HUDEP-2 (cell line): ENCODE measurements around the gene GPR62.
"Not testable (repeated sequence)": the region's sequence is repeated elsewhere in the genome, so short reads cannot be mapped to it uniquely, and the experiment has no call there.

ENCODE experiments used
- DNase-seq, 76 experiments: peaks; one replicate each; lab custom pipeline; 2025; ENCODE audit not compliant: unreplicated experiment in 76 of 76; lab: John Stamatoyannopoulos, UW

The GPR62 gene, protein sequence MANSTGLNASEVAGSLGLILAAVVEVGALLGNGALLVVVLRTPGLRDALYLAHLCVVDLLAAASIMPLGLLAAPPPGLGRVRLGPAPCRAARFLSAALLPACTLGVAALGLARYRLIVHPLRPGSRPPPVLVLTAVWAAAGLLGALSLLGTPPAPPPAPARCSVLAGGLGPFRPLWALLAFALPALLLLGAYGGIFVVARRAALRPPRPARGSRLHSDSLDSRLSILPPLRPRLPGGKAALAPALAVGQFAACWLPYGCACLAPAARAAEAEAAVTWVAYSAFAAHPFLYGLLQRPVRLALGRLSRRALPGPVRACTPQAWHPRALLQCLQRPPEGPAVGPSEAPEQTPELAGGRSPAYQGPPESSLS

DNA sequence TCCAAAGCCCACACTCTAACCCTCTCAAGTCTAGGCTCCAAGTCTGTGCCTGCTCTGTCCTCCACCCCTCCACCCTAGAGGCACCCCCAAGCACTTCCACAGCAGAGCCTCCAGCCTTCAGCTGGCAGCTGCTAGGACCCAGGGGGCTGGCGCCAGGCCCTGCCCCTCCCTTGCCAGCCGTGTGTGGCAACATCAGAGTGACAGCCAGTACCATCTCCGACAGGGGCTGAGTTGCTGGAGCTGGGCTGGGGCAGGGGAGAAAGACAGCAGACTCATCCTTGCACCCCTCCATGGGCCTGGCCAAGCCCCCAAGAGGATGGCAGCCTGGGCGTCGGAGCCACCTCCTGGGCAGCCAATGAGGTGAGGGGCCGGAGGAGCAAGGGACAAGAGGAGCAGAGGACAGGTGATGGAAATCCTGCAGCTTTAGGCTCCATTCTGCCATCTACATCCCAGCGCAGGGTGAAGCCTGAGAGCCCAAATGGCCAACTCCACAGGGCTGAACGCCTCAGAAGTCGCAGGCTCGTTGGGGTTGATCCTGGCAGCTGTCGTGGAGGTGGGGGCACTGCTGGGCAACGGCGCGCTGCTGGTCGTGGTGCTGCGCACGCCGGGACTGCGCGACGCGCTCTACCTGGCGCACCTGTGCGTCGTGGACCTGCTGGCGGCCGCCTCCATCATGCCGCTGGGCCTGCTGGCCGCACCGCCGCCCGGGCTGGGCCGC, at the start of gene GPR62:
TSS of gene GPR62 (plus strand) at position 207 of the 718 bp plus-strand sequence. CDS start at position 479, 272 bp downstream.
- no peak for DNase-seq

DNA sequence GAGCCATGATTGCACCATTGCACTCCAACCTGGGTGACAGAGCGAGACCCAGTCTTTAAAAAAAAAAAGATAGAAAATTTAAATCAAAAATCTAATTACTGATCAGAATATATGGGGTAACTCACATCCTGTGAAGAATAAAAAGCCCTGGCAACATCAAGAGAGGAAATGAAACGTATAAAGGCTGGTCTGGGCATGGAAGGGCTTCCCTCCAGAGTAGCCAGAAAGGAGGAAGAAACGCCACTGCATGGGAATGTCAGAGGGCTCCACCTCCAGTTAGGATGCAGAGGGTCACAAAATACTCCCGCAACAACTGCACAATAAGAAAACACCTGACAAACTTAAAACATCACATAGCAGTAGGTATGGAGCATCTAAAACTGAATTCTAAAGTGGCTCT, 47.2 kb upstream of the GPR62 start:
- no peak for DNase-seq

DNA sequence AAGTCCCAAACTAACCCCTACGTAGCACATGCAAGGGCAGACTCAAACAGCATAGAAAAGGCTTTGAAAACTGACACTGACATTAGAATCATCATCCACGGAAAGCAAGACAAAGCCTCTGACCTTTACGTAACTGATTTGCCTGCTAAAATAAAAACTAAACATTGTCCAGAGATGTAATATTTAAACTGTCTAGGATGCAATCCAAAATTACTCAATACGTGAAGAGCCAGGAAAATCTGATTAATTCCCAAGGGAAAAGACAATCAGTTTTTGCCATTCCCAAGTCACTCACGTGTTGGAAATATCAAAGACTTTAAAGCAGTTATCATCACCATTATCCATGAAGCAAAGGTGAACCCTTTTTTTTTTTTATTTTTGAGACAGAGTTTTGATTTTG, 38.8 kb upstream of the GPR62 start:
- no peak for DNase-seq

- no peak for DNase-seq
These were observed 34.1 kb upstream of the GPR62 start for GRCh38 chr3:51921081-51921578.

GRCh38 chr3:51927061-51927977, 27.9 kb upstream of the GPR62 start:
- DNase-seq: no peak

- DNase-seq: no peak
These were observed 26.7 kb upstream of the GPR62 start for GRCh38 chr3:51928438-51928837.

DNA sequence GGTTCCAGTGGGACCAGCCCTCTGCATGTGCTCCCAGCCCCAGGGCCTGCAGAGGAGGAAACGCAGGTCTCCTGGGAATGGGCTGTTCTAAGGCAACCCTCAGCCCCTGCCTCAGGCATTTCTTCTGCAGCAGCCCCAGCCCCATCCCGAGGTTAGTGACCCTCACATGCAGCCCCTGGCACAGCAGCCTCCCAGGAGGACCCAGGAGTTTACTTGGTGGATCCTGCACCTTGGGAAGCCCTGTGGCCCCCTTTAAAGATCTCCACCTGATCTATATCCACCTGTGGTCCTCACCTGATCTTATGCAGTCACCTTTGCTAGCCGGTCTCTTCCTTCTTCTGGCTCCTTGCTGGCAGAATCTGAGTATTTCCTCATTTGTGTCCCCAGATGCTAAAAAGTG, 26.2 kb upstream of the GPR62 start:
- not testable (repeated sequence) for DNase-seq

DNA sequence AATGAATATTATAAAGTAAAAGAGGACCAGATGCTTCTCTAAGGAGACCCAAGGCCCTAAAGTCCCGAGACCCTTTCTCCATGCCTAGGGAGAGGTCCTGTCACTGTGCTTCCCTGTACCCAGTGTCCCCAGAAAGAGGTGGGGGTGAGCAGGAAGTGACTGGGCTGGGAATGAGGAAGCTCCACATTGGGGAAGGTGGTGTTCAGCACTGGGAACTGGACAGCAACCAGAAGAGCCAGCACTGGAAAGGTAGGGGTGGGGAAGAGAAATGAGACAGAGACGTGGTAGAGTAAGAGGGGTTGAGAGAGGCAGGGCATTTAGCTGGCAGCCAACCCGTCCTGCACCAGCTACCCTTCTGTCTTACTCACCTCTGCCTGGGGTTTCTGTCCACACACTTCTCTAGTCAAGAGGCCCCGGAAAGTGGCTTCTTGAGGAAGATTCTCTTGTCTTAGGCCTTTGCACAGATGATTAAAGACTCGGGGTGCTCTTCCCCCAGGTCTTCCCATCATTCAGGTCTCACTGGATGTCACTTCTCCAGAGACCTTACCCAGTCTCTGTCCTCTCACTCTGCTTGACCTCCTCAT, 25.7 kb upstream of the GPR62 start:
- no peak for DNase-seq

- no peak for DNase-seq
These were observed 24.7 kb upstream of the GPR62 start for GRCh38 chr3:51930439-51930838.

DNA sequence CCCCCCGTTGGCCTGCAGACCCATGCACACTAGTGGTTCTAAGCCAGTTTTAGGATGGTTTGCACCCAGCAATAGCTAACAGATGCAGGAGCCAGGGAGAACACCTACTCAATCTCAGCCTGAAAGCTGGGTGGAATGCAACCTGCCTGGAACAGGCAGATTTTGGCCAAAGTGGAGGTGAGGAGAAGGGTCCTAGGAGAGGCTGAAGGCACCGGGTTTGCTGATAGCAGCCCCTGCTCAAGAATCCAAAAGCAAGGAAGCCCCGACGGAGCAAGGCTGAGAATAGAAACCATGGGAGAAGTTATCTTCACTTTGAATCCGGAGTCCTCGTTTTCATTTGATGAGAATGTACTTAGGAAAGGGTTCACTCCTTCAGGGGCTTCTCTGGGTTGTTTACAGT, 23.4 kb upstream of the GPR62 start:
- no peak for DNase-seq

DNA sequence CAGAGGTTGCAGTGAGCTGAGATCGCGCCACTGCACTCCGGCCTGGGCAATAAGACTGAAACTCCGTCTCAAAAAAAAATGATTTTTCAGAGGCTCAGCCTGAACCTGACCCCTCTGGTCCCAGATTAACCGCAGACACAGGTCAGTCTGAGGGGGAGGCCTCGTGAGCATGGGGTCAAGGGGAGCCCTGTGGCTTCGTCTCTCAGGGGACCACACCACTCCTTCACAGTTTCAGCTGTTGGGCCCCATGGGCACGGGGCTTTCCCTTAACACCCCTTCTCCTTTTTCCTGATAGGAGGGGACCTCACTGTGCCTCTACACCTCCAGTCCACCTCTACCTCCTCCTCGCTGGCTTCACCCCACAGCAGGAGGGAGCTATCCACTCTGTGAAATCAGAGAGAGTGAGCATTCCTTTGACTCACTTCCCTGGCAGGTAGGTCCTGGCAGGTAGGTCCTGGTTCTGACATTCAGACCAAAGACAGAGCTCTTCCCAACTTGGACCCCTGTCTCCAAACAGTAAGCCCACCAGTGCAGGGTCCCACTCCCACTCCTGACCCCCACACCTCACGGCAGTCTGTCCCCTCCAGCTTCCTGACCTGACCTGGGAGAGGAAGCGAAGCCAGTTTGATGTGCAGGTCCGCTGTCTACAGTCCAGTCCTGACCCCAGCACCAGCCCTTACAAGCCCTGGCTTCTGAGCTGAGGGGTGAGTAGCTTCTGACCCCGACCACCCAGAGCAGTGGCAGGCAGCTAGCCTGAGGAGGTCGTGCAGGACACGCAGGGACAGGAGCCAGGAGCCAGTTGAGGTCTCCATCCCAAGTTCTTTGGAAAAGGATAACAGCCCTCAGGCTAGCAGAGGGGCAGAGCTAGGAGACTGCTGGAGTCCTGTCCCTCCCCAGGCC, 22.5 kb upstream of the GPR62 start:
- DNase-seq: no peak

DNA sequence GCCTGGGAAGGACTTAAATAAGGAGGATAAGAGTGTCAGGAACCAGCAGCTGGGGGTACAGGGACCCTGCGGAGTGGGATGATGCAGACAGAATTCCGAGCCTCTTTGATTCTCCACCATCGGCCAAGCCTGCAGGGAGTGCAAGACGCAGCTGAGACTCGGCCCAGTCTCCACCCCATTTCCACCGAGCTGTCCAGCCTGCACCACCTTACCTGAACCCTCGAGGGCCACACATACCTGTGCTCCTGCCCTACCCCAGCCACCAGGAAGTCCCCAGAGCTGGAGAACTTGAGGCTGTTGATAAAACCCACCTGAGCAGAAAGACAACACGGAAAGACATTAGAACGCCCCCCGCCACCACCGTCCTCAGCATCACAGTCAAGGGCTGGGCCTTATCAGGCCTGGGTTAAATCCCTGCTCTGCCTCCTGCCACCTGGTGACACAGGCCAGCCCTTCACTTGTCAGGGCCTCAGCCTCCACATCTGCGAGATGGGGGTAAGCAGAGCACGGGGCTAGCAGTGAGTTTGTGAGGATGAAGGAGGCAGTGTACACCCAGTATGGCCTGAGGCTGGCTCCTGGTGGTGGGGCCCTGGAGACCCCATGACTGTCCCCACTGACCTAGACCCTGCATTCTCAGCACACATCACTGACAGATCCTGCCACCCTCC, 21.6 kb upstream of the GPR62 start:
- no peak for DNase-seq

- no peak for DNase-seq
These were observed 20.9 kb upstream of the GPR62 start for GRCh38 chr3:51934139-51934850.

DNA sequence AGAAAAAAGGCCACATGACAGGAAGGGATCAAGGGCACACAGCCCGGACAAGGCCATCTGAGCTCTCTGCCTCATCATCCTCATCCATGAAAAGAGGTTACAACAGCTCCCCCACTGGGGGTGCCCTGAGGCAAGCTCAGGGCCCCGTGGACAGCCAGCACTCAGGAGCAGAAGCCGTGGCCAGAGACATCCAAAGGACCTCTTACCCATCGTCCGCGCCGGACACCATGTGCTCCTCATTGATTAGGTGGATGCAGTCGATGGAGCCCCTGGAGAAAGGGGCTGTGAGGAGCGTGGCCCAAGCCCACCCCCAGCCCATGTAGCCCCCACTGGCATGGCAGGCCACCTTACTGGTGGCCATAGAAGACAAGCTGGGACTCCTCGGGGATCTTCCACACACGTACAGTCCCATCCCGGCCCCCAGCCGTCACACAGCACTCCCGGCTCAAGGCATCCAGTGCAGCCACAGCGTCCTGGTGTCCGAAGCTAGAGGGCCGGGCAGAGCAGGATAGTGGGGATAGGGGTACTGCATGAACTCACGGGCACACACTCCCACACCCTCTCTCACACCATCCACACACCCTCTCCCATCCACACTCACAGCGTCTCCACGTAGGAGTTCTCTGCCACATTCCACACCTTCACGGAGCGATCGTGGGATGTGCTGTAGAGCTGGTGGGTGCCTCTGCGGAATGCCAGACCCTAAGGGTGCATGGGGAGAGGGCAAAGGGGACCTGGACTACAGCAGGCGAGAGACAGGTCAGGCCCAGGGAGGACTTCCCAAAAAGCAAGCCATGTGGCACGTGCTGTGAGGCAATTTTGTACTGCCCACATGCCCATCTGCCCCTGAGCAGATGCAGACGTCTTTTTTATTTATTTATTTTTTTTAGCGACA, 19.9 kb upstream of the GPR62 start:
- no peak for DNase-seq

DNA sequence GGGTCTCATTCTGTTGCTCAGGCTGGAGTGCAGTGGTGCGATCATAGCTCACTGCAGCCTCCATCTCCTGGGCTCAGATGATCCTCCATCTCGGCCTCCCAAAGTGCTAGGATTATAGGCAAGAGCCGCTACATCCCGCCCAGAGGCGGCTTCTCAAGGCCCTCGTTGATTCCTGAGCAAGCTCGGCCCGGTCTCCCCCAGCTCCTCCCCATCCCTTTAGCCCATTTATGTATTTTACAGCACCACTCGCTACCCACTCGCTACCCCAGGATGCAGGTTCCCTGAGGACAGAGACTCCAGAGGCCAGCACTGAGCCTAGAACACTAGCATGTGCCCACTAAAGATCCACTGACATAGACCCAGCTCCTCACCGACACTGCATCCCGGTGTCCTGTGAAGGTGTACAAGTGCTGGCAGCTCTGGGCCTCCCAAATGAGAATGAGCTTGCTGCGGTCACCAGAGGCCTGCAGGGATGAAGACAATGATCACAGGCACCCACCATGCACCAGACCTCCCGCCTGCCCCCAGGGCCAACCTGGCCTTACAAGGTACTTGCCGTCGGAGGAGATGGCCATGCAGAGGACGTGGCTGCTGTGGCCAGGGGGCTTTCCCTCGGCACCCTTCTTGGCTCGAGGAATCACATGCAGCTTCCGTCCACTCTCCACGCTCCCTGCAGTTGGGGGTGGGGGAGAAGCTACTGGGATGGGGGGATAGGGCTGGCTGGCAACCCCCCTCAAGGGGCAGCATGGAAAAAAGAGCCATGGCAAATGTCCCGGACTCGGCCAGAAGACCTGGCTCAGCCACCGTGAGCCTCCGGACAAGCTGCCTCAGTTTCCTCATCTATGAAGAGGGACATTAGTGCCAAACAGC, 19.1 kb upstream of the GPR62 start:
- no peak for DNase-seq

DNA sequence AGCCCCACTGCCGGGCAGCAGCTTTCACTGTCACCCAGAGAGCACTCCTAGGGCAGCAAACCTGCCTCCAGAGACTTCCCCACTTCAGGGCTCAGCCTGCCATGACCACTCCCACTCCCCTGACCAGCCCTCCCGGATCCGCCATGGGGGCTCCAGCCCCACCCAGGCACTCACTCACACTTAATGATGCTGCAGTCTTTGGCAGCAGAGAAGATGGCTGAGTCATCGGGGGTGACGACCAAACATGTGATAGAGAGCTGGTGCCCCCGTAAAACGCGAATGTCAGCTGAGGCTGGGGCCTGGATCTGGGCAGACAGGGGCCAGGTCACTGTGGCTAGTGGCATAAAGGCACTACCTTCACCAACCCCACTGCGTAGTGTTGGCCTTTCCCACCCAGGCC, 18.2 kb upstream of the GPR62 start:
- DNase-seq: no peak
